Naive thymus-derived CD4-positive, alpha-beta T cell (primary cell): ENCODE data around the gene CACNA1C. TPM values are rescaled to one million over a fixed set of nuclear protein-coding genes. Genes with fewer than 3 reads are reported as not detected.
A peak's percentile ranks its signal among the peaks of the same experiment; 100 is the strongest.

Experiments
- ATAC-seq: fragments of 150-1000 bp; cut with Tn5 transposase; 2 replicates; pipeline ENCODE4 v1.10.0; 2021; ENCODE audit warnings: mild to moderate bottlenecking, moderate library complexity
- CTCF ChIA-PET: fragments of 350-600 bp; sonication (Branson Sonifier 250); formaldehyde crosslinking; loops from one replicate; lab custom pipeline; 2021; ENCODE audit warnings: antibody characterized with exemption; lab: Charles Lee
- POLR2A ChIA-PET: fragments of 350-600 bp; sonication (Branson Sonifier 250); formaldehyde crosslinking; loops from one replicate; lab custom pipeline; 2021; ENCODE audit warnings: antibody characterized with exemption, inconsistent platforms; lab: Charles Lee
- DNase-seq, 9 donors: peaks; one replicate each; pipeline versions ENCODE4 v3.0.0 to v3.0.0-alpha.2; 2020 to 2022; ENCODE audit warnings: mixed read lengths in 1 of 9
- H3K27ac ChIP-seq: one replicate; pipeline ENCODE4 v1.7.0; 2013; ENCODE audit warnings: mild to moderate bottlenecking, low read depth, low read length, moderate library complexity
- H3K27me3 ChIP-seq, 2 donors: one replicate each; pipeline ENCODE4 v1.7.0; 2013; ENCODE audit warnings: low read length in 2 of 2, mild to moderate bottlenecking in 2 of 2, moderate library complexity in 2 of 2; ENCODE audit not compliant: control insufficient read depth in 2 of 2, insufficient read depth in 2 of 2
- H3K36me3 ChIP-seq, 3 experiments: 1 replicate in 2 of 3; 2 replicates in 1 of 3; pipeline ENCODE4 v1.7.0; 2013; ENCODE audit warnings: low read length in 3 of 3, mild to moderate bottlenecking in 3 of 3, moderate library complexity in 1 of 3; ENCODE audit not compliant: insufficient read depth in 3 of 3, control insufficient read depth in 2 of 3
- H3K4me1 ChIP-seq, 2 donors: one replicate each; pipeline ENCODE4 v1.7.0; 2013; ENCODE audit warnings: low read length in 2 of 2, mild to moderate bottlenecking in 2 of 2, moderate library complexity in 1 of 2; ENCODE audit not compliant: control insufficient read depth in 2 of 2, insufficient read depth in 2 of 2
- H3K4me3 ChIP-seq: 2 replicates; pipeline ENCODE4 v1.7.0; 2013; ENCODE audit warnings: mild to moderate bottlenecking, low read length
- H3K9me3 ChIP-seq, 3 experiments: 1 replicate in 2 of 3; 2 replicates in 1 of 3; pipeline ENCODE4 v1.7.0; 2013; ENCODE audit warnings: low read length in 3 of 3; ENCODE audit not compliant: control insufficient read depth in 2 of 3
- H3K27ac Mint-ChIP-seq, 9 donors: one replicate each; pipeline ENCODE4 v1.8.0; 2020 to 2022; ENCODE audit warnings: mixed read lengths in 9 of 9, mild to moderate bottlenecking in 8 of 9, moderate library complexity in 5 of 9, inconsistent platforms in 2 of 9
- H3K27me3 Mint-ChIP-seq, 5 donors: one replicate each; pipeline ENCODE4 v1.8.0; 2021 to 2022; ENCODE audit warnings: mixed read lengths in 5 of 5, mild to moderate bottlenecking in 1 of 5
- H3K36me3 Mint-ChIP-seq, 5 donors: one replicate each; pipeline ENCODE4 v1.8.0; 2020 to 2022; ENCODE audit warnings: mixed read lengths in 5 of 5, mild to moderate bottlenecking in 3 of 5, inconsistent platforms in 1 of 5
- H3K4me1 Mint-ChIP-seq, 7 donors: one replicate each; pipeline ENCODE4 v1.8.0; 2020 to 2022; ENCODE audit warnings: mixed read lengths in 7 of 7, mild to moderate bottlenecking in 3 of 7, inconsistent platforms in 1 of 7
- H3K4me3 Mint-ChIP-seq, 10 donors: one replicate each; pipeline ENCODE4 v1.8.0; 2020 to 2022; ENCODE audit warnings: mild to moderate bottlenecking in 10 of 10, mixed read lengths in 10 of 10, moderate library complexity in 6 of 10, inconsistent platforms in 2 of 10
- H3K9me3 Mint-ChIP-seq, 11 donors: one replicate each; pipeline ENCODE4 v1.8.0; 2020 to 2022; ENCODE audit warnings: mixed read lengths in 11 of 11, mild to moderate bottlenecking in 4 of 11, inconsistent platforms in 1 of 11, moderate library complexity in 1 of 11
- intact Hi-C, 2 donors: fragments of 100-400 bp; cut with micrococcal nuclease; formaldehyde crosslinking; loops; one replicate each; pipeline ENCODE4 v1.15.1; 2023
- polyA plus RNA-seq, 2 donors: library from polyadenylated mRNA; unstranded; fragments of 300-500 nt; fragmentation: Illumina TruSeq; gene quantifications; one replicate each; pipeline ENCODE4 v1.2.3, GENCODE V29; 2021
- total RNA-seq, 6 experiments: library from RNA in 5 of 6; stranded (reverse) in 5 of 6; gene quantifications; 1 replicate in 5 of 6; 2 replicates in 1 of 6; pipeline ENCODE4 v1.2.3 and lab custom pipeline; 2021 to 2026

CACNA1C gene
- total and polyA plus RNA-seq, 7 experiments from 2014 or later, result 0.04 to 0.48 (median 0.08) TPM

- ChIA-PET POLR2A (no interaction called here), CTCF (no interaction called here)
- DNase-seq (no peak), ATAC-seq (peak; percentile 20)
- Histone ChIP-seq H3K9me3 (no peaks in the 10 kb centered on the region), H3K4me1 (no peaks in the 10 kb centered on the region), H3K36me3 (no peaks in the 10 kb centered on the region), H3K27me3 (no peaks in the 10 kb centered on the region), H3K27ac (no peak overlapping the region), H3K4me3 (no peak overlapping the region)
- Mint-ChIP-seq H3K36me3 (no peaks in the 10 kb centered on the region), H3K9me3 (peaks cover 0 to 2% (median 0%) of the 10 kb centered on the region in 11 donors), H3K27ac (no peak overlapping the region), H3K4me3 (no peak overlapping the region), H3K4me1 (no peaks in the 10 kb centered on the region), H3K27me3 (peaks cover 0 to 8% (median 5%) of the 10 kb centered on the region in 5 donors)
- intact Hi-C loops, result no loop called here
Observed at GRCh38 chr12:2191534-2192153, 138.9 kb downstream of the CACNA1C start.

- no peaks in the 10 kb centered on the region for H3K36me3 Mint-ChIP-seq
- H3K27ac Mint-ChIP-seq, result no peak overlapping the region
- DNase-seq (no peak), ATAC-seq (no peak)
- H3K27me3 ChIP-seq, result no peaks in the 10 kb centered on the region
- H3K4me3 Mint-ChIP-seq, result no peak overlapping the region
- no peaks in the 10 kb centered on the region for H3K4me1 Mint-ChIP-seq
- no peaks in the 10 kb centered on the region for H3K9me3 ChIP-seq
- H3K4me1 ChIP-seq, result no peaks in the 10 kb centered on the region
- no peak overlapping the region for H3K4me3 ChIP-seq
- H3K27ac ChIP-seq, result no peak overlapping the region
- ChIA-PET POLR2A (no interaction called here), CTCF (no interaction called here)
- no peaks in the 10 kb centered on the region for H3K36me3 ChIP-seq
- intact Hi-C loops, result no loop called here
- H3K27me3 Mint-ChIP-seq, result peaks cover 0 to 7% (median 5%) of the 10 kb centered on the region in 5 donors
- H3K9me3 Mint-ChIP-seq, result peaks cover 0 to 2% (median 0%) of the 10 kb centered on the region in 11 donors
Observed at GRCh38 chr12:2192231-2192630, 139.4 kb downstream of the CACNA1C start.

GRCh38 chr12:2194060-2194459 lies 141.3 kb downstream of the CACNA1C start:
- H3K4me3 Mint-ChIP-seq, result no peak overlapping the region
- peaks cover 0 to 10% (median 5%) of the 10 kb centered on the region in 5 donors for H3K27me3 Mint-ChIP-seq
- intact Hi-C loops, result no loop called here
- no peaks in the 10 kb centered on the region for H3K36me3 Mint-ChIP-seq
- Histone ChIP-seq H3K4me3 (no peak overlapping the region), H3K9me3 (no peaks in the 10 kb centered on the region), H3K27ac (no peak overlapping the region), H3K36me3 (no peaks in the 10 kb centered on the region), H3K4me1 (no peaks in the 10 kb centered on the region), H3K27me3 (no peaks in the 10 kb centered on the region)
- H3K9me3 Mint-ChIP-seq, result peaks cover 0 to 2% (median 0%) of the 10 kb centered on the region in 11 donors
- ChIA-PET POLR2A (no interaction called here), CTCF (no interaction called here)
- no peak overlapping the region for H3K27ac Mint-ChIP-seq
- ATAC-seq, result no peak
- H3K4me1 Mint-ChIP-seq, result no peaks in the 10 kb centered on the region
- DNase-seq, result no peak

GRCh38 chr12:2194571-2194970 lies 141.8 kb downstream of the CACNA1C start:
- intact Hi-C loops, result no loop called here
- no peak overlapping the region for H3K27ac Mint-ChIP-seq
- H3K4me3 ChIP-seq, result no peak overlapping the region
- ChIA-PET POLR2A (no interaction called here), CTCF (no interaction called here)
- no peaks in the 10 kb centered on the region for H3K4me1 ChIP-seq
- ATAC-seq, result no peak
- H3K27ac ChIP-seq, result no peak overlapping the region
- DNase-seq, result no peak
- peaks cover 0 to 2% (median 0%) of the 10 kb centered on the region in 11 donors for H3K9me3 Mint-ChIP-seq
- H3K4me3 Mint-ChIP-seq, result no peak overlapping the region
- no peaks in the 10 kb centered on the region for H3K36me3 ChIP-seq
- H3K36me3 Mint-ChIP-seq, result no peaks in the 10 kb centered on the region
- H3K27me3 Mint-ChIP-seq, result peaks cover 0 to 12% (median 5%) of the 10 kb centered on the region in 5 donors
- no peaks in the 10 kb centered on the region for H3K27me3 ChIP-seq
- H3K9me3 ChIP-seq, result no peaks in the 10 kb centered on the region
- no peaks in the 10 kb centered on the region for H3K4me1 Mint-ChIP-seq

GRCh38 chr12:2195085-2195484 lies 142.3 kb downstream of the CACNA1C start:
- Histone ChIP-seq H3K9me3 (no peaks in the 10 kb centered on the region), H3K27ac (no peak overlapping the region), H3K4me1 (no peaks in the 10 kb centered on the region), H3K4me3 (no peak overlapping the region), H3K27me3 (no peaks in the 10 kb centered on the region), H3K36me3 (no peaks in the 10 kb centered on the region)
- H3K4me3 Mint-ChIP-seq, result no peak overlapping the region
- H3K9me3 Mint-ChIP-seq, result peaks cover 0 to 2% (median 0%) of the 10 kb centered on the region in 11 donors
- ATAC-seq (no peak), DNase-seq (no peak)
- intact Hi-C loops, result no loop called here
- no peaks in the 10 kb centered on the region for H3K36me3 Mint-ChIP-seq
- no peaks in the 10 kb centered on the region for H3K4me1 Mint-ChIP-seq
- POLR2A ChIA-PET, result no interaction called here
- H3K27ac Mint-ChIP-seq, result no peak overlapping the region
- H3K27me3 Mint-ChIP-seq, result peaks cover 0 to 12% (median 5%) of the 10 kb centered on the region in 5 donors
- CTCF ChIA-PET, result no interaction called here

- peaks cover 0 to 24% (median 5%) of the 10 kb centered on the region in 5 donors for H3K27me3 Mint-ChIP-seq
- intact Hi-C loops, result no loop called here
- no peaks in the 10 kb centered on the region for H3K36me3 Mint-ChIP-seq
- Histone ChIP-seq H3K27ac (no peak overlapping the region), H3K27me3 (no peaks in the 10 kb centered on the region), H3K9me3 (no peaks in the 10 kb centered on the region), H3K4me3 (no peak overlapping the region), H3K4me1 (no peaks in the 10 kb centered on the region), H3K36me3 (no peaks in the 10 kb centered on the region)
- H3K9me3 Mint-ChIP-seq, result peaks cover 0 to 1% (median 0%) of the 10 kb centered on the region in 11 donors
- ChIA-PET POLR2A (no interaction called here), CTCF (no interaction called here)
- no peak for DNase-seq
- H3K4me1 Mint-ChIP-seq, result no peaks in the 10 kb centered on the region
- H3K27ac Mint-ChIP-seq, result no peak overlapping the region
- no peak for ATAC-seq
- H3K4me3 Mint-ChIP-seq, result no peak overlapping the region
Observed at GRCh38 chr12:2198005-2198501, 145.3 kb downstream of the CACNA1C start.

GRCh38 chr12:2198542-2198941 lies 145.8 kb downstream of the CACNA1C start:
- peaks cover 0 to 24% (median 5%) of the 10 kb centered on the region in 5 donors for H3K27me3 Mint-ChIP-seq
- no peak overlapping the region for H3K27ac ChIP-seq
- ChIA-PET POLR2A (no interaction called here), CTCF (no interaction called here)
- H3K27me3 ChIP-seq, result no peaks in the 10 kb centered on the region
- no peak overlapping the region for H3K4me3 ChIP-seq
- no peaks in the 10 kb centered on the region for H3K36me3 Mint-ChIP-seq
- no peak overlapping the region for H3K4me3 Mint-ChIP-seq
- H3K9me3 ChIP-seq, result no peaks in the 10 kb centered on the region
- H3K27ac Mint-ChIP-seq, result no peak overlapping the region
- ATAC-seq (no peak), DNase-seq (no peak)
- no peaks in the 10 kb centered on the region for H3K36me3 ChIP-seq
- H3K9me3 Mint-ChIP-seq, result peaks cover 0 to 1% (median 0%) of the 10 kb centered on the region in 11 donors
- intact Hi-C loops, result no loop called here
- no peaks in the 10 kb centered on the region for H3K4me1 ChIP-seq
- no peaks in the 10 kb centered on the region for H3K4me1 Mint-ChIP-seq
